WERI-Rb-1 (cell line): ENCODE measurements around the gene HSD11B1.

Experiments used
- DNase-seq: peaks from one replicate; pipeline ENCODE4 v3.0.0-alpha.2; 2020
- H3K27ac ChIP-seq: fragments of 250-450 bp; sonication (Bioruptor Pico); 2 replicates; pipeline ENCODE4 v1.5.1; 2020; ENCODE audit warnings: mild to moderate bottlenecking, moderate library complexity
- H3K27me3 ChIP-seq: fragments of 250-450 bp; sonication (Bioruptor Pico); 2 replicates; pipeline ENCODE4 v1.5.1; 2021; ENCODE audit warnings: mild to moderate bottlenecking, low read depth, moderate library complexity; ENCODE audit not compliant: insufficient read depth, severe bottlenecking
- H3K36me3 ChIP-seq: fragments of 250-450 bp; sonication (Bioruptor Pico); 2 replicates; pipeline ENCODE4 v1.5.1; 2020; ENCODE audit warnings: mild to moderate bottlenecking, moderate library complexity
- H3K4me3 ChIP-seq: 2 replicates; pipeline ENCODE4 v1.5.1; 2011; ENCODE audit warnings: low read depth, mild to moderate bottlenecking, control low read depth, low read length
- H3K9me3 ChIP-seq: fragments of 250-450 bp; sonication (Bioruptor Pico); 2 replicates; pipeline ENCODE4 v1.5.1; 2021; ENCODE audit warnings: mild to moderate bottlenecking, moderate library complexity; ENCODE audit not compliant: severe bottlenecking
- TF ChIP-seq, protein P1 (sequence below): IDR thresholded peaks from 2 replicates; pipeline ENCODE4 v1.5.1; 2011; ENCODE audit warnings: low read depth, mild to moderate bottlenecking, control low read depth, inconsistent platforms, low read length

Gene HSD11B1

DNA sequence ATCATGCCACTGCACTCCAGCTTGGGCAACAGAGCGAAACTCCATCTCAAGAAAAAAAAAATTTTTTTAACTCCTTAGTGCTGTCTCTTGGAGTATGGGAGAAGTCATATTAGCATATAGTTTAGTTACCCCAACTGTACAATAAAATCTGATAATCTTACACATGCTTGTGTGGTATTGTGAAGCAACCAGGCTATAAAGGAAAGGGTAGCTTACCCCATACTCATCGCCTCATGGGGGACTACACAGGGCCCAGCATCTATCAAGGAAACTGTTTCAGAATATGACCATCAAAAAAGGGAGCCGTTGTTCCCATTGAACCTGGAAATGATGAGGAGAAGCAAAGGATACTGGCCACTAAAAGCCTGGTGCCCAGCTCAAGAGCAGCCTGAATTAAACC is 48.2 kb downstream of the HSD11B1 start:
- no peak overlapping the region for H3K27ac ChIP-seq
- no peaks in the 10 kb centered on the region for H3K9me3 ChIP-seq
- H3K4me3 ChIP-seq, result no peak overlapping the region
- no peaks in the 10 kb centered on the region for H3K36me3 ChIP-seq
- TF ChIP-seq, protein P1, sequence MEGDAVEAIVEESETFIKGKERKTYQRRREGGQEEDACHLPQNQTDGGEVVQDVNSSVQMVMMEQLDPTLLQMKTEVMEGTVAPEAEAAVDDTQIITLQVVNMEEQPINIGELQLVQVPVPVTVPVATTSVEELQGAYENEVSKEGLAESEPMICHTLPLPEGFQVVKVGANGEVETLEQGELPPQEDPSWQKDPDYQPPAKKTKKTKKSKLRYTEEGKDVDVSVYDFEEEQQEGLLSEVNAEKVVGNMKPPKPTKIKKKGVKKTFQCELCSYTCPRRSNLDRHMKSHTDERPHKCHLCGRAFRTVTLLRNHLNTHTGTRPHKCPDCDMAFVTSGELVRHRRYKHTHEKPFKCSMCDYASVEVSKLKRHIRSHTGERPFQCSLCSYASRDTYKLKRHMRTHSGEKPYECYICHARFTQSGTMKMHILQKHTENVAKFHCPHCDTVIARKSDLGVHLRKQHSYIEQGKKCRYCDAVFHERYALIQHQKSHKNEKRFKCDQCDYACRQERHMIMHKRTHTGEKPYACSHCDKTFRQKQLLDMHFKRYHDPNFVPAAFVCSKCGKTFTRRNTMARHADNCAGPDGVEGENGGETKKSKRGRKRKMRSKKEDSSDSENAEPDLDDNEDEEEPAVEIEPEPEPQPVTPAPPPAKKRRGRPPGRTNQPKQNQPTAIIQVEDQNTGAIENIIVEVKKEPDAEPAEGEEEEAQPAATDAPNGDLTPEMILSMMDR, result no peak
- DNase-seq, result no peak
- H3K27me3 ChIP-seq, result peaks cover 2% of the 10 kb centered on the region

DNA sequence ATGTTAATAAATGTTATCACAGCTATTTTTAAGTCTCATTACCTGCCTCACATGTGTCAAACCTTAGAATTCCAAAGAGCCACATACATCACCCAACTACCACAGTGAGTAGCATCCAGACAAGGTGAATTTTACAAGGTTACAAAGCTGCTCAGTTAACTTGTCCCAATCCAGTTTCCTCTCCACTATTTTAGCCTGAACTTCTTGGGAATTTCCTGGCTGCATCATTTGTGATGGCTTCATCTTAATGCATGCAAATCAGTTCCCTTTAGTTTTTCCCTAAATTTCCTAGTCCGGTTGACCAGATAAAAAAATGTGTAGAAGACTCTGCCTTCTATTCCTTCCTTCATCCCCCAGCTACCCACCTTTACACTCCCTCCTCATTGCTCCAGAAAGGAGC is 50.6 kb downstream of the HSD11B1 start:
- peaks cover 2% of the 10 kb centered on the region for H3K27me3 ChIP-seq
- H3K4me3 ChIP-seq, result no peak overlapping the region
- no peak overlapping the region for H3K27ac ChIP-seq
- no peaks in the 10 kb centered on the region for H3K9me3 ChIP-seq
- no peak for DNase-seq
- H3K36me3 ChIP-seq, result no peaks in the 10 kb centered on the region
- TF ChIP-seq, protein P1, result no peak

DNA sequence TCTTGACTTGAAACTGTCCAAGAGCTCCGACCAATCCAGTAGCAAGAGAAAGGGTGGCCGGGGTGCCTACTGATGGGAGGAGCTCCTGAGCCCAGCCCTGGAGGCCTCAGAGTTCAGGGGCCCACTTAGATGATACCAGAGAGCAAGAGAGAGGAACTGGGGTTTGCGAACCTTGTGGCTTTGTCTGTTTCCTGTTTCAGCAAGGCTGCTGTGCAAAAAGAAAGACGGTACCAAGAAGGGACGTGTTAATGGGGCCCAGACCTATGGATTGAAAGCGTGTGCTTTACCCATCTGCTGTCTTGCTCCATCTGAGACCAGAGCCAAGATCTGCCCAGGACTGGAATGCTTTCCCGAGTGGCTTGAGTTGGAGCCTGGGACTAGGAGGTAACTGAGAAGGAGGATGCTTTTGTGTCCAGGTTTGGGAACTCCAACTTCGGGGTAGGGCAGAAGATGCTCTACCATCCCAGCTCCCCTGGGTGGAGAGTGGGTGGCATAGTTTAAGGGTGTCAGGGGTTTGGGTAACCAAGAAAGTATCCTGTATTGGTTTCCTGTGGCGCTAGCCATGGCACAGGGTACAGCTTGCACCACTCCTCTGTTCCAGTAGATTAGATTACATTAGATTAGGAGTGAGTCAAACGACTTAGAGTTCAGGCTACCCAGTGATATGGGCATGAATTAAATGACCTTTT is 51.4 kb downstream of the HSD11B1 start, which contains the start of gene TRAF3IP3:
Gene TRAF3IP3, plus strand, starts transcription at position 128 of the 689 bp plus-strand sequence. CDS start 3,987 bp downstream, outside the sequence.
- H3K27me3 ChIP-seq, result peaks cover 2% of the 10 kb centered on the region
- H3K4me3 ChIP-seq, result no peak within 1 kb of the TSS
- no peaks in the 10 kb centered on the region for H3K9me3 ChIP-seq
- TF ChIP-seq, protein P1, result no peak
- H3K27ac ChIP-seq, result no peak within 1 kb of the TSS
- H3K36me3 ChIP-seq, result no peaks in the 10 kb centered on the region
- no peak for DNase-seq

DNA sequence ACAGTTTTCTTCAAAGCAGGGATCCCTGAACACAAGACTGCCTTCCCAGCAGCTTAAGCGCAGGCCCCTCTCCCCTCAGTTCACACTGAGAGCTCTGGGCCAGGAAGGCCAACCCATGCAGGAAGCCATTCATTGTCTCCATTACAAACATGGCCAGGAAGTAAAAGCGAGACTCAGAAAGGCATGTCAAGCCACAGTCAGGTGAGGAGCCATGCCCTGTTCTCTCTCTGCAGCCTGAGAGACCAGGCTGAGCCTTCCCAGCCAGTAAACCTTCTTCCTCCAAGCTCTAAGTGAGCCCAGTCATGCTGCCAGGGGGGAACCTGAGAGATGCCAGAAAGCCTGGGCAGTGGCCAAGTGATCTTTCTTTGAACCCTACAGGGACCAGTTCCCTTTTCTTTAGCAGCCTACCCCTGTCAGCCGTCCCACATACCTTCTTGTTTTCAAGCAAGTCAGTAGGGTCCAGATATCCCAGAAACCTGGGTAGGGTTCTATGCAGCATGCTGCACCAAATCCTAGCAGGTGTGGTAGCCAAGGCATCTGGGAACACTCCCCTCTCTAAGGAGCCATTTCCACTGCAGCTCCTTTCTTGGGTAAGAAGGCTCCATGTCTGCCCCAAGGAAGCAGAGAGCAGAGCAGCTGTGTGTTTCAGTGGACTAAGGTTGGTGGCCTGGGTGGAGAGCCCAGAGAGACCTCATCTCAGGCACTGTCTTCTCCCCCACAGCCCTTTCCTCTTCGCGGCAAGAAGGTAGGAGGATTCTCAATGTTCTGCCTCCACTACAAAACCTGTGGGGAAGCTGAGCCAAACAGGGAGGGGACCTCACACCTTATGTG is 52.2 kb downstream of the HSD11B1 start:
- no peaks in the 10 kb centered on the region for H3K36me3 ChIP-seq
- H3K27me3 ChIP-seq, result peaks cover 2% of the 10 kb centered on the region
- no peak for DNase-seq
- no peaks in the 10 kb centered on the region for H3K9me3 ChIP-seq
- TF ChIP-seq, protein P1, result no peak
- no peak overlapping the region for H3K27ac ChIP-seq
- no peak overlapping the region for H3K4me3 ChIP-seq

DNA sequence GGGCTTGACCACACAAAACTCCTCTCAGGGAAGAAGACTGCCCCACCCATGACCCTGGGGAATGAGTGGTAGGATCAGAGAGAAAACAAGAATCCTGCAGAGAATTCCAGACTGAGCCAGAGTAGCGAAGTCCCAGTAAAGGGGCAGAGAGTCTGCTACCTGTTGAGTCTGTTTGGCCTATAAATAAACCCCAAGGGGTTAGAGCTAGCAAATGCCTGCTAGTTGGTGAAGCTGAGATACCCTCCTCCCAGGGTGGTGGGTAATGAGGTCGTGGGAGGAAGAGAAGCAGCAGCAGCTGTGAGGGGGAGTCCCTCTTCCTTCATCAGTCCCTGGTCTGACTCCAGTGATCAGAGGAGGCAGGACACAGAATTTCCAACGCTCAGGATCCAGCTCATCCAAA is 53.8 kb downstream of the HSD11B1 start:
- TF ChIP-seq, protein P1, result no peak
- H3K36me3 ChIP-seq, result no peaks in the 10 kb centered on the region
- H3K9me3 ChIP-seq, result no peaks in the 10 kb centered on the region
- H3K4me3 ChIP-seq, result no peak overlapping the region
- no peak overlapping the region for H3K27ac ChIP-seq
- peaks cover 2% of the 10 kb centered on the region for H3K27me3 ChIP-seq
- no peak for DNase-seq
